K562 (cell line): ENCODE data around the gene UVRAG. TPM values are rescaled to one million over a fixed set of nuclear protein-coding genes. Genes with fewer than 3 reads are reported as not detected.

Experiments used
- CBX1 ChIP-seq: sonication (generic); IDR thresholded peaks from 2 replicates; pipeline ENCODE4 v1.6.1; 2016; ENCODE audit warnings: antibody characterized with exemption, low read depth, mild to moderate bottlenecking
- CEBPZ ChIP-seq: fragments of 150-350 bp; IDR thresholded peaks from 2 replicates; pipeline ENCODE4 v1.6.1; 2014; ENCODE audit warnings: low read depth, mild to moderate bottlenecking, low read length, borderline replicate concordance
- CSDE1 ChIP-seq, 2 experiments: fragments of 450-650 bp; IDR thresholded peaks; 2 replicates each; pipeline ENCODE4 v1.6.1; 2016; ENCODE audit warnings: mild to moderate bottlenecking in 1 of 2
- ETV1 ChIP-seq: fragments of 450-650 bp; conservative IDR thresholded peaks from 2 replicates; pipeline ENCODE4 v1.6.1; 2016; ENCODE audit warnings: missing genetic modification characterization, control low read depth, low read depth, missing compliant biosample characterization
- IRF1 ChIP-seq: sonication (generic); formaldehyde crosslinking; IDR thresholded peaks from 2 replicates; pipeline ENCODE4 v1.8.0; 2022; ENCODE audit warnings: missing genetic modification reagents, mild to moderate bottlenecking, borderline replicate concordance
- IRF2 ChIP-seq: sonication (generic); formaldehyde crosslinking; IDR thresholded peaks from 2 replicates; pipeline ENCODE4 v1.8.1; 2022; ENCODE audit warnings: mild to moderate bottlenecking, missing genetic modification reagents
- MTA3 ChIP-seq: fragments of 450-650 bp; formaldehyde crosslinking; IDR thresholded peaks from 2 replicates; pipeline ENCODE4 v1.6.1; 2017; ENCODE audit warnings: mild to moderate bottlenecking, borderline replicate concordance
- NONO ChIP-seq, 2 experiments: fragments of 200-400 bp in 1 of 2; fragments of 450-650 bp in 1 of 2; formaldehyde crosslinking in 1 of 2; IDR thresholded peaks; 2 replicates each; pipeline ENCODE4 v1.6.1; 2017; ENCODE audit warnings: low read depth in 2 of 2, mild to moderate bottlenecking in 2 of 2, moderate library complexity in 2 of 2, low read length in 1 of 2
- PML ChIP-seq: IDR thresholded peaks from 2 replicates; pipeline ENCODE4 v1.6.1; 2012; ENCODE audit warnings: low read length, inconsistent platforms
- RAD51 ChIP-seq: fragments of 450-650 bp; IDR thresholded peaks from 2 replicates; pipeline ENCODE4 v1.7.1; 2016; ENCODE audit warnings: low read depth, mild to moderate bottlenecking, borderline replicate concordance
- ZBTB8A ChIP-seq: fragments of 450-650 bp; IDR thresholded peaks from 2 replicates; pipeline ENCODE4 v1.6.1; 2018; ENCODE audit warnings: mild to moderate bottlenecking, moderate library complexity; ENCODE audit not compliant: partially characterized antibody
- ZNF212 ChIP-seq: fragments of 450-650 bp; formaldehyde crosslinking; IDR thresholded peaks from 2 replicates; pipeline ENCODE4 v1.4.0; 2020; ENCODE audit warnings: mild to moderate bottlenecking
- polyA plus RNA-seq, 8 experiments: library from polyadenylated mRNA; depleted of rRNA in 4 of 8; stranded (reverse) in 5 of 8; unstranded in 3 of 8; fragments of >200 nt; fragmentation: Nextera tagmentation in 2 of 8; fragmentation: Illumina TruSeq in 1 of 8; extraction: Ambion mirVana in 2 of 8; extraction: Trizol in 1 of 8; gene quantifications; 2 replicates each; pipeline versions ENCODE4 v1.2.1 to v1.2.3, GENCODE V29; 2011 to 2014; ENCODE audit warnings: inconsistent platforms in 1 of 8, missing spikeins in 1 of 8
- total RNA-seq, 7 experiments: library from RNA; depleted of rRNA in 6 of 7; stranded (reverse); fragments of >200 nt in 6 of 7; fragmentation: Illumina TruSeq in 2 of 7; extraction: Trizol in 2 of 7; gene quantifications; 2 replicates each; pipeline versions ENCODE4 v1.2.1 to v1.2.3, GENCODE V29; 2011 to 2021; ENCODE audit warnings: low replicate concordance in 1 of 7
- TF ChIP-seq, protein P1 (sequence below): fragments of 200-600 bp; sonication (generic); IDR thresholded peaks from one replicate; pipeline ENCODE4 v1.6.1; 2012; ENCODE audit warnings: mild to moderate bottlenecking, low read depth, low read length, inconsistent platforms

The UVRAG gene
- total and polyA plus RNA-seq, 9 of the 15 experiments (the other 6 are each of a cell fraction or from before 2014, with no cell fraction given): 3.1 to 17.8 (median 12.4) TPM

- TF ChIP-seq, protein P1, sequence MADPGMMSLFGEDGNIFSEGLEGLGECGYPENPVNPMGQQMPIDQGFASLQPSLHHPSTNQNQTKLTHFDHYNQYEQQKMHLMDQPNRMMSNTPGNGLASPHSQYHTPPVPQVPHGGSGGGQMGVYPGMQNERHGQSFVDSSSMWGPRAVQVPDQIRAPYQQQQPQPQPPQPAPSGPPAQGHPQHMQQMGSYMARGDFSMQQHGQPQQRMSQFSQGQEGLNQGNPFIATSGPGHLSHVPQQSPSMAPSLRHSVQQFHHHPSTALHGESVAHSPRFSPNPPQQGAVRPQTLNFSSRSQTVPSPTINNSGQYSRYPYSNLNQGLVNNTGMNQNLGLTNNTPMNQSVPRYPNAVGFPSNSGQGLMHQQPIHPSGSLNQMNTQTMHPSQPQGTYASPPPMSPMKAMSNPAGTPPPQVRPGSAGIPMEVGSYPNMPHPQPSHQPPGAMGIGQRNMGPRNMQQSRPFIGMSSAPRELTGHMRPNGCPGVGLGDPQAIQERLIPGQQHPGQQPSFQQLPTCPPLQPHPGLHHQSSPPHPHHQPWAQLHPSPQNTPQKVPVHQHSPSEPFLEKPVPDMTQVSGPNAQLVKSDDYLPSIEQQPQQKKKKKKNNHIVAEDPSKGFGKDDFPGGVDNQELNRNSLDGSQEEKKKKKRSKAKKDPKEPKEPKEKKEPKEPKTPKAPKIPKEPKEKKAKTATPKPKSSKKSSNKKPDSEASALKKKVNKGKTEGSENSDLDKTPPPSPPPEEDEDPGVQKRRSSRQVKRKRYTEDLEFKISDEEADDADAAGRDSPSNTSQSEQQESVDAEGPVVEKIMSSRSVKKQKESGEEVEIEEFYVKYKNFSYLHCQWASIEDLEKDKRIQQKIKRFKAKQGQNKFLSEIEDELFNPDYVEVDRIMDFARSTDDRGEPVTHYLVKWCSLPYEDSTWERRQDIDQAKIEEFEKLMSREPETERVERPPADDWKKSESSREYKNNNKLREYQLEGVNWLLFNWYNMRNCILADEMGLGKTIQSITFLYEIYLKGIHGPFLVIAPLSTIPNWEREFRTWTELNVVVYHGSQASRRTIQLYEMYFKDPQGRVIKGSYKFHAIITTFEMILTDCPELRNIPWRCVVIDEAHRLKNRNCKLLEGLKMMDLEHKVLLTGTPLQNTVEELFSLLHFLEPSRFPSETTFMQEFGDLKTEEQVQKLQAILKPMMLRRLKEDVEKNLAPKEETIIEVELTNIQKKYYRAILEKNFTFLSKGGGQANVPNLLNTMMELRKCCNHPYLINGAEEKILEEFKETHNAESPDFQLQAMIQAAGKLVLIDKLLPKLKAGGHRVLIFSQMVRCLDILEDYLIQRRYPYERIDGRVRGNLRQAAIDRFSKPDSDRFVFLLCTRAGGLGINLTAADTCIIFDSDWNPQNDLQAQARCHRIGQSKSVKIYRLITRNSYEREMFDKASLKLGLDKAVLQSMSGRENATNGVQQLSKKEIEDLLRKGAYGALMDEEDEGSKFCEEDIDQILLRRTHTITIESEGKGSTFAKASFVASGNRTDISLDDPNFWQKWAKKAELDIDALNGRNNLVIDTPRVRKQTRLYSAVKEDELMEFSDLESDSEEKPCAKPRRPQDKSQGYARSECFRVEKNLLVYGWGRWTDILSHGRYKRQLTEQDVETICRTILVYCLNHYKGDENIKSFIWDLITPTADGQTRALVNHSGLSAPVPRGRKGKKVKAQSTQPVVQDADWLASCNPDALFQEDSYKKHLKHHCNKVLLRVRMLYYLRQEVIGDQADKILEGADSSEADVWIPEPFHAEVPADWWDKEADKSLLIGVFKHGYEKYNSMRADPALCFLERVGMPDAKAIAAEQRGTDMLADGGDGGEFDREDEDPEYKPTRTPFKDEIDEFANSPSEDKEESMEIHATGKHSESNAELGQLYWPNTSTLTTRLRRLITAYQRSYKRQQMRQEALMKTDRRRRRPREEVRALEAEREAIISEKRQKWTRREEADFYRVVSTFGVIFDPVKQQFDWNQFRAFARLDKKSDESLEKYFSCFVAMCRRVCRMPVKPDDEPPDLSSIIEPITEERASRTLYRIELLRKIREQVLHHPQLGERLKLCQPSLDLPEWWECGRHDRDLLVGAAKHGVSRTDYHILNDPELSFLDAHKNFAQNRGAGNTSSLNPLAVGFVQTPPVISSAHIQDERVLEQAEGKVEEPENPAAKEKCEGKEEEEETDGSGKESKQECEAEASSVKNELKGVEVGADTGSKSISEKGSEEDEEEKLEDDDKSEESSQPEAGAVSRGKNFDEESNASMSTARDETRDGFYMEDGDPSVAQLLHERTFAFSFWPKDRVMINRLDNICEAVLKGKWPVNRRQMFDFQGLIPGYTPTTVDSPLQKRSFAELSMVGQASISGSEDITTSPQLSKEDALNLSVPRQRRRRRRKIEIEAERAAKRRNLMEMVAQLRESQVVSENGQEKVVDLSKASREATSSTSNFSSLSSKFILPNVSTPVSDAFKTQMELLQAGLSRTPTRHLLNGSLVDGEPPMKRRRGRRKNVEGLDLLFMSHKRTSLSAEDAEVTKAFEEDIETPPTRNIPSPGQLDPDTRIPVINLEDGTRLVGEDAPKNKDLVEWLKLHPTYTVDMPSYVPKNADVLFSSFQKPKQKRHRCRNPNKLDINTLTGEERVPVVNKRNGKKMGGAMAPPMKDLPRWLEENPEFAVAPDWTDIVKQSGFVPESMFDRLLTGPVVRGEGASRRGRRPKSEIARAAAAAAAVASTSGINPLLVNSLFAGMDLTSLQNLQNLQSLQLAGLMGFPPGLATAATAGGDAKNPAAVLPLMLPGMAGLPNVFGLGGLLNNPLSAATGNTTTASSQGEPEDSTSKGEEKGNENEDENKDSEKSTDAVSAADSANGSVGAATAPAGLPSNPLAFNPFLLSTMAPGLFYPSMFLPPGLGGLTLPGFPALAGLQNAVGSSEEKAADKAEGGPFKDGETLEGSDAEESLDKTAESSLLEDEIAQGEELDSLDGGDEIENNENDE: no peak
- TF ChIP-seq IRF2 (CRISPR knock-in tag) (no peak), MTA3 (no peak), CBX1 (0 out of 2 replicates have a peak, but pooled peaks have one; percentile 48), NONO (IDR thresholded peaks at IDR 0.05; ENCODE audit: low read depth in 2 of 2, low read length in 1 of 2) (no peak), CSDE1 (IDR thresholded peaks at IDR 0.05) (no peak), CEBPZ (peak; percentile 83), ETV1 (tag) (no peak), ZBTB8A (no peak), PML (no peak), RAD51 (no peak), IRF1 (no peak), ZNF212 (CRISPR knock-in tag) (no peak)
Observed at GRCh38 chr11:76048763-76049162, 233.8 kb downstream of the UVRAG start (continued).
